Mucosa of descending colon (tissue), 3 donors: ENCODE results near the gene THSD8. TPM values are rescaled to one million over a fixed set of nuclear protein-coding genes. Genes with fewer than 3 reads are reported as not detected.
"Not testable (repeated sequence)": the region's sequence is repeated elsewhere in the genome, so short reads cannot be mapped to it uniquely, and the experiment has no call there.

Experiments used
- ATAC-seq: fragments of 200-7000 bp; cut with Tn5 transposase; one replicate; pipeline ENCODE4 v1.9.1; 2020; ENCODE audit warnings: mild to moderate bottlenecking, moderate library complexity
- DNase-seq, 3 donors: peaks; one replicate each; pipeline ENCODE4 v3.0.0-alpha.2; 2020
- H3K36me3 ChIP-seq: fragments of 200-600 bp; one replicate; pipeline ENCODE4 v1.8.0; 2021; ENCODE audit warnings: low read depth, mild to moderate bottlenecking
- H3K4me1 ChIP-seq: fragments of 200-600 bp; one replicate; pipeline ENCODE4 v1.8.0; 2021; ENCODE audit warnings: low read depth, mild to moderate bottlenecking
- H3K4me3 ChIP-seq: fragments of 200-600 bp; one replicate; pipeline ENCODE4 v1.8.0; 2021; ENCODE audit warnings: mild to moderate bottlenecking
- H3K9me3 ChIP-seq: fragments of 200-600 bp; one replicate; pipeline ENCODE4 v1.8.0; 2021; ENCODE audit warnings: mild to moderate bottlenecking
- CTCF ChIP-seq: fragments of 200-600 bp; IDR thresholded peaks from one replicate; pipeline ENCODE4 v1.8.0; 2022; ENCODE audit warnings: antibody characterized with exemption, mild to moderate bottlenecking
- intact Hi-C, 2 donors: fragments of 100-400 bp; cut with DNase I in 1 of 2; cut with micrococcal nuclease in 1 of 2; formaldehyde crosslinking; loops; one replicate each; pipeline versions ENCODE4 v1.11.0 to v1.11.1; 2022; cut with DNase I, micrococcal nuclease
- total RNA-seq, 3 donors: library from RNA; stranded (reverse); fragmentation: NEBNext Ultra II Directional in 2 of 3; extraction: Animal tissue kit (Norgen Biotek cat#: 25700) in 2 of 3; gene quantifications; one replicate each; pipeline versions ENCODE4 v1.2.1 to v1.2.4, GENCODE V29; 2021 to 2023
- donor health status: DM: no; HTN: no; CAD: no; lungs with moderate emphysema.
- donor health status: DM: no; HTN: no; CAD: no.
- donor health status: DM: no; HTN: yes; CAD: no.

THSD8 gene
- total RNA-seq, 3 donors from 2014 or later = 1.5 to 10.4 (median 2.7) TPM

GRCh38 chr19:12794196-12794941, 7.5 kb upstream of the THSD8 start:
- DNase-seq = no peak
- intact Hi-C loops = no loop called here
- Histone ChIP-seq H3K4me3 (peak overlapping the region; percentile 83), H3K4me1 (peaks cover 26% of the 10 kb centered on the region), H3K9me3 (no peaks in the 10 kb centered on the region), H3K36me3 (no peaks in the 10 kb centered on the region)
- TF ChIP-seq CTCF = no peak
- no peak for ATAC-seq

GRCh38 chr19:12794971-12795381, 6.9 kb upstream of the THSD8 start:
- TF ChIP-seq CTCF = no peak
- peak in 2 of 3 donors; percentile 33 to 39 for DNase-seq
- Histone ChIP-seq H3K9me3 (no peaks in the 10 kb centered on the region), H3K36me3 (no peaks in the 10 kb centered on the region), H3K4me3 (no peak overlapping the region), H3K4me1 (peaks cover 28% of the 10 kb centered on the region)
- no peak for ATAC-seq
- intact Hi-C loops = loop anchor here (5.0 kb wide), 1 partner anchor 33 kb away; no protein-coding TSS in a partner anchor

GRCh38 chr19:12796146-12797071, 5.5 kb upstream of the THSD8 start:
- peak; percentile 78 to 79 (median 78) for DNase-seq
- Histone ChIP-seq H3K4me3 (no peak overlapping the region), H3K36me3 (no peaks in the 10 kb centered on the region), H3K9me3 (no peaks in the 10 kb centered on the region), H3K4me1 (peaks cover 28% of the 10 kb centered on the region)
- intact Hi-C loops = loop anchor here (2.0 to 5.0 kb wide), 2 partner anchors 20 to 34 kb away; no protein-coding TSS in a partner anchor
- TF ChIP-seq CTCF = peak; percentile 86
- ATAC-seq = peak; percentile 43

- Histone ChIP-seq H3K4me1 (peaks cover 28% of the 10 kb centered on the region), H3K4me3 (no peak overlapping the region), H3K9me3 (no peaks in the 10 kb centered on the region), H3K36me3 (no peaks in the 10 kb centered on the region)
- no peak for TF ChIP-seq CTCF
- intact Hi-C loops = loop anchor here (2.0 to 5.0 kb wide), 2 partner anchors 20 to 35 kb away; no protein-coding TSS in a partner anchor
- ATAC-seq (no peak), DNase-seq (no peak)
Observed at GRCh38 chr19:12797141-12797587, 4.7 kb upstream of the THSD8 start.

- H3K4me1 ChIP-seq = peaks cover 28% of the 10 kb centered on the region
- not testable (repeated sequence) for H3K9me3 ChIP-seq, H3K36me3 ChIP-seq, H3K4me3 ChIP-seq, DNase-seq, ATAC-seq
- intact Hi-C loops = loop anchor here (2.0 to 5.0 kb wide), 2 partner anchors 21 to 35 kb away; no protein-coding TSS in a partner anchor
Observed at GRCh38 chr19:12797607-12798006, 4.3 kb upstream of the THSD8 start.
